IPS DF 19.7 (cell line): Measurements from ENCODE around the gene TENM3.
"Not testable (repeated sequence)": the region's sequence is repeated elsewhere in the genome, so short reads cannot be mapped to it uniquely, and the experiment has no call there.

Source experiments
- DNase-seq: peaks from one replicate; pipeline ENCODE4 v3.0.0-alpha.2; 2013; ENCODE audit warnings: low read depth, low spot score

The TENM3 gene

DNA sequence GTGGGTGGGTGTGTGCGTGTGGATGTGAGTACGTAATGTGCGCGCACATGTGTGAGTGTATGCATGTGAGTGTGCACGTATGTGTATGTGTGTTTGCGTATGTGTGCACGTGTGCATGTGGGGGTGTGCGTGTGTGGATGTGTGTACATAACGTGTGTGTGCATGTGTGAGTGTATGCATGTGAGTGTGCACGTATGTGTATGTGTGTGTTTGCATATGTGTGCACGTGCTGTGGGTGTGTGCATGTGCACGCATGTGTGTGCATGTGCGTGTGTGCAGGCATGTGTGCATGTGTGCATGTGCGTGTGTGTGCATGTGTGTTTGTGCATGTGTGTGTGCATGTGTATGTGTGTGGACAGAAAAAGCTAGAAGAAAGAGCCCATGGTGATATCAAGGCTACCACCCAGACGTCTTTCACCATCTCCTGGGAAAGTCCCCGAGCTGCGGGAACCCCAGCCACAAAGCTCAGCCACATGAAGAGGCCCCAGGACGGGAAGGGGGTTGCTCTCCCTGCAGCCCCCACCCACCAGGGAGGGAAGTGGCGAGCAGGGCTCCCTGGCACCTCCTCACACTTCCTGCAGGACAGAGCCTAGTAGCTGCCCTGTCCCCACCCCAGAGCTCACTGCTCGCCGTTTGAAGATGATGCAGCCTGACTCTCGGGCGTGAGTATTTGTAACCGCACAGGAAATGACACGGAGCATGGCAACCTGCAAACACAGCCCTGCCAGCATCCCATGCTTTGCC lies 565.6 kb downstream of the TENM3 start:
- no peak for DNase-seq

DNA sequence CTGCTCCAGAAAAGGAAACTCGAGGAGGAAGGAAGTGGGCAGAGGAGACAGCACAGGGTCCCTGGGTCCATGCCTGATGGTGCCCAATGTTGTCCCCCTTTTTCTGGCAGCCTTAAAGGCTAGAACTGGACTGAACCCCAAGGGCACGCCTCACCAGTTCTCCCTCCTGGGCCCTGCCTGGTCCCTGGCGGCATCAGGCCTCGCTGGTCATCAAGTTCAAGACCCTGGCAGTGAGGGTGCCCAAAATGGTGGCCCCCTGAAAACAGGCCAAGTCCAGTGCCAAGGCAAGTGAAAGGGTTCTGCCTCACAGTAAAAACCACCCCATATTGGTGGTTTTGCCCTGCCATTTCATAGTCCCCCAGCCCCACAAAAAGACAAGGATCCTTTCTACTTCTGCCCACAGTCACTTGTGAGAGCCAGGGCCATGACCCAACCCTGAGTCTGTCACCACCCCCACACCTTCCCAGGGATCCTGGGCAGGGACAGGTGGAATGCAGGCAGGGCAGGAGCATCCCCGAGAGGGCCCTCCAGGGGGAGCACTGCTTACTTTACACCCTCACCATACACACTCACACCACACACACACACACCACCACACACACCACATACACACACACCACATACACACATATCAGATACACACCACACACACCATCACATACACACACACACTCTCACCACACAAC lies 566.4 kb downstream of the TENM3 start:
- DNase-seq: no peak

DNA sequence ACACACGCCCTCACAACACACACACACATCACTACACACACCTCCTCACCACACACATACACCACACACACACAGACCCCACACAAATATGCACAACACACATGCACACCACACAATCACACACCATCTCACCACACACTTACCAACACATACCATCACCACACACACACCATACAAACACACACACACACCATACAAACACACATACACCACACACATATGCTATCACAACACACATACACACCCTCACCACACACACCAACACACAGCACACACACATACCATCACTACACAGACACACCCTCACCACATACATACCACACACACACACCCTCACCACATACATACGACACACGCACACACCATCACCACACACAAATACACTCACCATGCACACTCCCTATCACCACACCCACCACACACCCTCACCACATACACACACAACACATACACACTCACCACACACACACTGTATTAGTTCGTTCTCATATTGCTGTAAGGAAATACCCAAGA lies 567.0 kb downstream of the TENM3 start:
- DNase-seq: no peak

DNA sequence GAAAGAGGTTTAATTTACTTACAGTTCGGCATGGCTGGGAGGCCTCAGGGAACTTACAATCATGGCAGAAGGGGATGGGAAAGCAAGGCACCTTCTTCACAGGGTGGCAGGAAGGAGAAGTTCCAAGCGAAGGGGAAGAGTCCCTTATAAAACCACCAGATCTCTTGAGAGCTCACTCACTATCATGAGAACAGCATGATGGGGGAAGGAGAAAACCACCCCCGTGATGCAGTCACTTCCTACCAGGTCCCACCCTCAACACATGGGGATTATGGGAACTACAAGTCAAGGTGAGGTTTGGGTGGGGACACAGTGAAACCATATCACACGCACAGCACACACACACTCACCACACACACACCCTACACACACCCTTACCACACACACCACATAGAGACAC lies 569.7 kb downstream of the TENM3 start:
- no peak for DNase-seq

DNA sequence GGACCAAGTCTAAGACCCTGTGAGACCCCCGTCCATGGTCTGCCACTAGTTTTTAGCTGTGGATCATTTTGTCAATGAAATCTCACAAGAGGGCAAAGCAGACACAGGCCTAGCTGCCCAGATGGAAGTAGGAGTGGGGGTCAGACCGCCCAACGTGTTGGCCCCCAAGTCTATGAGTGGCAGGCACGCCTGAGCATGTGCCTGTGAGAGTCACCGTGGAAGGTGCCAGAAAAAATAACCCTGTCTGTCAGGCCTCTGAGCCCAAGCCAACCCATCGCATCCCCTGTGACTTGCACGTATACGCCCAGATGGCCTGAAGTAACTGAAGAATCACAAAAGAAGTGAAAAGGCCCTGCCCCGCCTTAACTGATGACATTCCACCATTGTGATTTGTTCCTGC lies 570.9 kb downstream of the TENM3 start:
- not testable (repeated sequence) for DNase-seq

DNA sequence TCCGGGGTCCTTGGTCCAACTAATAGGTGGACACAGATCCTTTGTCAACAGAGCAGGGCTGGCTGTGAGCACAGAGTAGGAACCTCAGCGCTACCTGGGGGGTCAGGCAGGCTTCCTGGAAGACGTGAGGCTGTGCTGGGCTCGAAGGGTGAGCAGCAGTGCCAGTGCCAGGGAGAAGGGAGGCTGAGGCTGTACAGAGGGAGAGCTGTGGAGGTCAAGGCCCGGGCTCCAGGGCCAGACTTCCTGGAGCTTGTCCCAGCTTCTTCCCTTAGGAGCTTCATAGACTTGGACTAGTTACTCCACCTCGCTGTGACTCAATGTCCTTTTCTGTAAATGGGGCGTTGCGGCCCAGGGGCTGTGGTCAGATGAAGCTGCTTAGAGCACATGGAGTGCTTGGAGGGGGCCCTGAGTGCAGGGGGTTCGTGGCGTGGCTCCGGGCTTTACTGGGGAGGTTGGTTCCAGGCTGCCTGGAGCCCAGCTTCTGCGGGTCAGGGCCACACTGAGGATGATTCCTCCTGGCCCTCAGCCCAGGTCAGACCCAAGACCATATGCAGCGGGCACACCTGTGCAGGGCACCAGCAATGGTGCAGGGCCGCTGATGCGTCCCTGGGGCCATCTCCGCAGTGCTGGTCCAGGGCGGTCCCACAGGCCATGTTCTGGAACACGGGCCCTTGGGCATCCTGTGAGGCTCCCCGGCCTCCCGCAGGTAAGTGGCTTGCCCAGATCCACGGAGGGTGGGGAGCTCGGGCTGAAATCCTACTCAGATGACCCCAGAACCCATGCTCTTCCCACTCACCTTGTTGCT lies 575.9 kb downstream of the TENM3 start:
- no peak for DNase-seq

DNA sequence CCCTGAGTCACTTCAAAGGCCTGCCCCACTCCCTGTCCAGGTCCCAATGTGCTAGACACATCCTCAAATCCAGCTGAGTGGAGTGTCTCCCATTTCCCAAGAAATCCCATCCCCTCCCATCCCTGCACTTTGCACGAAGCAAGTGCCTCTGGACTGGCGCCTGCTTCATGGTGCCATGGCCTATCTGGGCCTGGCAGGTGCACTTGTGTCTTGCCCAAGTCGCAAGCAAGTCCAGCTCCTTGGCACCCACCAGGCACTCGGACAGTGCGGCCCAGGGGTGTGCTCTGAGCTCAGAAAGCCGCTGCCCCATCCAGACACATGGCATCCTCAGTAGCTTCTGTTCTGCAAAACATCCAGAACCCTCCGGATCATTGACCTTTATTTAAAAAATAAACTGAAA lies 576.5 kb downstream of the TENM3 start:
- DNase-seq: no peak

DNA sequence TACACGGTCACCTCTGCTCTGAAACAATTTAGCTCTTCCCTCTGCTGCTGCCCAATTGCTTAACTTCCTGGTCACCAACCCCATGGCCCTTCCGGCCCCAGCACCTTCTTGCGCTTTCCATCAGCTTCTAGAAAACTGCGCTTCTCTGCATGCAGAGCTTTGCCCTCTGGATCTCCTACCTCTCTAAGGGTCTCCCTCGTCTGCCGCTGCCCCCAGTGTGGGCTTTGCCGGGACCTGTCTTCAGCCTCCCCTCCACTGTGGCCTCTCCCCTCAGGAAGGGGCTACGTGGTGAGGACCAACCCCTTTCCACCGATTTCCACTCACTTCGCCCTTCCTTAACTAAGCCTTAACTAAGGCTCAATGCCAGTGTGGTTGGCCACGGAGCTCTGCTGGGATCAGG lies 579.4 kb downstream of the TENM3 start:
- DNase-seq: no peak

DNA sequence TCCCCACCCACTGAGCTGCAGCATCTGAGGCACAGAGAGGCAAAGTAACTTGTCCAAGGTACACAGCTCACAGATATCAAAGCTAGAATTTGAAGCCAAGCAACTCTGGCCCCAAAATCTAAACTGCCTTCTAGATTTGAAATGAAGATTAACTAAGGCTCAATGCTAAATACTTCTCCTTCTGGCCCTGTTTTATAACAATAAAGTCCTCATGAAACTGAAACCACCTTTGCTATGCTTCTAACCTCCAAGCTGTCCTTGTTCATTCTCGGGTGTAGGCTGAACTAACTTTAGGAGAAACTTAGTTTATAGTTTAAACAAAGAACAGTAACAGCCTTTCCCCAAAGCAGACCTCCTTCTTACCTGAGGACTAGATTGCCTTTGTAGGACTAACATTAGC lies 580.4 kb downstream of the TENM3 start:
- DNase-seq: no peak

DNA sequence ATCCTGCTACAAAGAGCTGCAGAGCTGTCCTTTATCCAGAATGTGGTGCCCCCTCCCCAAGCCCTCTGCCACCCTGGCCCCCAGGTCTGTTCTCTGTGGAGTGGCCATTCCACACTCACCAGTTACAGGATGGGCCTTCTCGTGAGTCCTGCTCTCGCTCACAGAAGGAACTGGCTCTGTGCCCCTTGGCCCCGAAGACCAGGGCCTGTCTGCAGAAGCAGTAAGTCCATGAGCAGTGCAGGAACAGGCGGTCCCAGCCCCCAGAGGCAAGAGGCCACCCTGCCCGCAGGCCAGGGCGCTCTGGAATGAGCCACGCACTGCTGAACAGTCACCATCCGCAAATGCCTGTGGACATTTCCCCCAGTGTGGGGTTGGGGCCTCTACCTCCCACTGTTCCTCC lies 581.8 kb downstream of the TENM3 start:
- no peak for DNase-seq

DNA sequence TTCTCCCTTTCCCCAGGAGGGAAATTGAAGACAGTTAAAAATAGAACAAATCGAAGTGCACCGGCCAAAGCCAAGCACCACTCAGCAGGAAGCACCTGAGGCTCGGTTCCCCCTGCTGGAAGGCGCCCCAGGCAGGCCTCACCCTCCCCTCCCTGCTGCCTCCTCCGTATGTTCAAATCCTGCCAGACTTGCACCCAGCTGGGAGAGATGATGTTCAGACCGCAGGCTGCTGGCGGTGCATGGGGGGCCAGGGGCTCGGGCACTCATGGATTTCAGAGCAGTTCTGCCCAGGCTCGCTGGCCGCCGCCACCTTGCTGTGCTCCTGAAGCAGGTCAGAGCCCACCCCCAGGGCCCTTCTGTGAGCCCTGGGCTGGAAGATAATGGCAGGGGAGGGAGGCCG lies 582.6 kb downstream of the TENM3 start:
- DNase-seq: no peak

DNA sequence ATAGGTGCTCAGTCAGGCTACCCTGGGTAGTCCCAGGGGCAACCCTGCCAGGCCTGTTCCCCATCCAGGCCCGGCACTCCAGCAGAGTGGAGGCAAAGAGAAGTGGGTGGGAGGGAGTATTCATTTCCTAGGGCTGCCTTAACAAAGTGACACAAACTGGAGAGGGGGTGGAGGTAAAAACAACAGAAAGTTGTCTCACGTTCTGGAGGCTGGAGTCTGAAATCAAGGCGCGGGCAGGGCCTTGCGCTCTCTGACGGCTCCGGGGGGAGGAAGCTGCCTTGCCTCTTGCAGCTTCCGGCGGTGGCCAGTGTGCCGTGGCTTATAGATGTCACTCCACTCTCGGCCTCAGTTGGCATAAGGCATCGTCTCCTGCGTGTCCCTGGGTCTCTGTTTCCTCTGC lies 583.2 kb downstream of the TENM3 start:
- no peak for DNase-seq

DNA sequence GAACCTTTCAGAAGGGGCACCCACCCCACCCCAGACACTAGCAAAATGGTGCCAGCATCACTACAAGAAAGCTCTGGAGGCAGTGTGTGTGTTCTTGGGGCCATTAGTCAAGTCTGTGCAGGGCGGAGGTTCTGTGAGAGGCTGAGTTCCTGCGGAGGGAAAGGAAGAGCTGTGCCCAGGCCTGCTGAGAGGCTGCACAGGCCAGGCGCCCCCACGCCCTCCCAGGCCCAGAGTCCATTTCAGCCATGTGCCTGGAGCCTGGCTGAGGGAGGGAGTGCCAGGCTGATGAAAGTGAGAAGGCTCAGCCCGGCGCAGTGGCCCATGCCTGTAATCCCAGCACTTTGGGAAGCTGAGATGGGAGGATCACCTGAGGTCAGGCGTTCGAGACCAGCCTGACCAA lies 584.0 kb downstream of the TENM3 start:
- no peak for DNase-seq

DNA sequence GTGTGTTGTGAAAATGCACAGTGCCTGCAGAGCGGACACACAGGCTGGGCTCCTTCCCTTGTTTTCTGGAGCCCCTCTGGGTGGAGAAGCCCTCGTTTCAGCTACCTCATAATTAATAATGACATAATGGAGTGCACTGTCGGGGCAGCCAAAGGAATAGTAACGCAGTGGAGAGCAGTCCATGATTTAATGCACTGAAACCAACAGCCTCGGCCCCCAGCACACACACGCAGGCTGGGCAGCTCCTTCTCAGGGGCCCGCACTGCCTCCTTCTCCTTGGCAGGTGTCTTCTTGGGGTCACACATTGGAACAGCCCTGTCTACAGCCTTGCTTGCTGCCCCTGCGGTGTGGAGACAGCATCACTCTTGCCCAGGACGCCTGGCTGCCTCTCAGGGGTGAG lies 584.8 kb downstream of the TENM3 start:
- no peak for DNase-seq

DNA sequence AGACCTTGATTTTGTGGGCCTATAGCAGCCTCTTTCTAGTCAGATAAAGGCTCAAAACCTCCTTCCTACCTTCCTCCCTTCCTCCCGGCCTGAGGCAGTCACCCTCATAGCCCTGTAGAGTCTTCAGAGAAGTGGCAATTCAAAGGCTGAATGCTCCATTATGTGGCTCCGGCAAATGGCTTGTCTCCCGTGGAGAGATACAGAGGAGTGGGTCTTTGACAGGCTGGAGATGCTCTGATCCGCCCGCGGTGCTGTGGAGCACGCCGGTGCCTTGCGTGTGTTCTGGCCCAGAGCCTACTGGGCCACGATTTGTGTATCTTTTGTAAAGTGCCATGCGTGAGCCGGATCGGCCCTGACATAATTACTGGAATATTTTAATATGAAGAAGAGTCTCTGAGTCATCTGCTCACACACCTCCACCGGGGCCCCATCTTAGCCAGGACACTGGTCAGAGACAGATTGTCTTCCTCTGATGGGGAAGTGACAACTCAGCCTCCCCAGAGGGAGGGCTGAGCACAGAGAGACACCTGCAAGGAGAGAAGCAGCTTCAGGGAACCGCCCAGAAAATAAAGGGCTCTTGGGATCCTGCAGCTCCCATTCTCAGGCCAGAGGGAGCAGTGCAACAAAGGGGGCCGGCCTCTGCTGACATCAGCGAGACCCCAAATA lies 585.3 kb downstream of the TENM3 start:
- no peak for DNase-seq

DNA sequence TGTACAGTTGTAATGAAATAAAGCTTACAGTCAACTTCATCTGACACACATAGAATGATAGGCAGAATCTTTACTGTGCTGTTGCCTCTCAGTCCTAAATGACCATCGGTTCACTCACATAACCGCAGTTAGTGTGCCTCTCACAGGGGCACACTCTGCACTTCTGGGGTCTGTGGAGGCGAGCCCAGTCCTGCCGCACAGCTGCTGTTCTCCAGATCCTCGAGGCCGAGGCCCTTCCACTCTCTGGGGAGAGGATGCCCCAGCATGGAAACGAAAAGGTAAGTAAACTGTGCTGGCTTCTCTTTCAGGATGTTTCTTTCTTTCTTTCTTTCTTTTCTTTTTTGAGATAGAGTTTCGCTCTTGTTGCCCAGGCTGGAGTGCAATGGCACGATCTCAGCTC lies 586.0 kb downstream of the TENM3 start:
- no peak for DNase-seq

DNA sequence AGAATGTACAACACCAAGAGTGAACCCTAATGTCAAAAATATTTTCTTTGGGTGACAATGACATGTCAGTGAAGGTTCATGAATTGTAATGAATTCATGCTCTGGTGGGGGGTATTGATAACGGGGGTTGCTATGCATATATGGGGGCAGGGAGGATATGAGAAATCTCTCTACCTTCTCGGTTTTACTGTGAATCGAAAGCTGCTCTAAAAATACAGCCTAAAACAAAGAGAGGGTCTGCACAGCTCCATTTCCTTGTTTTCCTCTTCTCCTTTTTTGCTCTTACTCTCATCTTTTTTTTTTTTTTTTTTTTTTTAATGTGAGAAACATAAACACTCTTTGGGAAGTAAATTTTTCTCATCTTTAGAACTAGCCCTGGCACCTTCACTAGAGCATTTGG lies 588.2 kb downstream of the TENM3 start:
- no peak for DNase-seq

DNA sequence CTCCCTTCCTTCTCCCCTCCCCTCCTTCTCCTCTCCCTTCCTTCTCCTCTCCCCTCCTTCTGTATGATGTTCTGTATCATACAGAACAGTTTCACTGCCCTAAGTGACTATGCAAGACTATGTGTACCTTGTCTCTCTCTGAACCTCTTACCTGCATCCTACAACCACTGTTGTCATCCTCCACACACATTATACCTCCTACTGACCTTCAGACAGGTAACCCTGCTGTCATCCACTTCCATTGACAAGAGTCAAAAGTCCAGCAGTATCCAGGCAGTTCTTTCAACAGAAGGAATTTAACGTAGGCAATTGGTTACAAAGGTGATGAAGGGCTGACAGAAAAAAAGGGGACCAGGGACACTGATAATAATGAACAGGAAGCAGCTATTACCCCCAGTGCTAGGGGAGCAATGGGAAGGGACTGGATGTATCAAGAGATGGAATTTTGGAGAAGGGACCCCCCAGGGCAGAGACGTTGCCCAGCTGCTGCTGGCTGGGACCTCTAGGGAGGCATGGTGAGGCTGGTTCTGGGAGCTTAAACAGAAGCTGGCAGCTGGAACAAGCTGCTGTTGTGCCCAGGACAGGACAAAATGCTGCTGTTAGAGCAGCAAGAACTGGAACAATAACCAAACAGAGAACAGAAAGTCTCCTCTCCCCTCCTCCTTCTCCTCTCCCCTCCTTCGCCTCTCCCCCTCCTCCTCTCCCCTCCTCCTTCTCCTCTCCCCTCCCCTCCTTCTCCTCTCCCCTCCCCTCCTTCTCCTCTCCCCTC lies 589.3 kb downstream of the TENM3 start:
- no peak for DNase-seq

DNA sequence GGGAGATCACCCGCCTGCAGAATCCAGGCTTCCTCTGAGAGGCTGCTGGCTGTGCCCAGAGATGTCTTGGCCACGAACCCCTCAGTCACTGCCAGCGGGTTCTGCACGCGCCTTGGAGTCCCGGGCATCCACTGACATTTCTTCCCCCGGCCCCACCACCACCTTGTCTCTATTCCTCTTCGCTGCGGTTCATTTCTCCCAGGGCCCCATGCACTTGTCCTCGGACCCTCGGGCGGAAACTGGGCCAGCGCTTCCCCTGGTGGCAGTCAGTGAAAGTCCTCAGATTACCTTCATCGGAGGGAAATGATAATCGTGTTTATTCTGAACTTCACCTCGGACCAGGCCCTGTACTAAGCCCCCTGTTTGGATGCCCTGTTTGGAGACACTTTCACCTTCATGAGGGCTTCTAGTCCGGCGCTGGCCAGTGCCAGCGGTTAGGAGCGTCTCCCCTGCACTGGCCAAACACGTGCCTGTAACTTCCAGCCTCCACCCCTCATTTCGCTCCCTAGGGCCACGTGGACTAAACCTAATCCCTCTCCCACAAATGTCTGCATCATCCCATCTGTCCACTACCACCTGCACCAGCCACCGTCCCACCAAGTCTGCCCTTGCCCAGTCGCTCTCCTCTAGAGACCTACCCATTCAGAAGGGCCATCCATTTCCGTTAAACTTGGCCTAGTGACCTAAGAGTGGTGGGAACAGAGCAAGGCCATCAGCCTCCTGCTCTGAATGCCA lies 592.0 kb downstream of the TENM3 start:
- no peak for DNase-seq

DNA sequence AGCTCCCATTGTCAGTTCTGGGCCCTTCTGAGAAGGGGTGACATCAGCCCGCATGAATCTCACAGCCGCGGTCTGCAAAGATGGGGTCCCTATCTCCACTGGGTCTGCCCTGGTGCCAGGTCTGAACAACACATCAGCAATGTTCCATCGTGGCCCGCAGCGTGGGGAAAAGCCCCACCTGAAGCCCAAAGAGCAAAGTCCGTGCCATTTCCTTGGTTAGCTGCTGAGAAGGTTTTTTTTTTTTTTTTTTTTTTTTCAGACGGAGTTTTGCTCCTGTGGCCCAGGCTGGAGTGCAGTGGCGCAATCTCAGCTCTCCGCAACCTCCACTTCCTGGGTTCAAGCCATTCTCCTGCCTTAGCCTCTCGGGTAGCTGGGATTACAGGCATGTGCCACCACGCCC lies 594.6 kb downstream of the TENM3 start:
- no peak for DNase-seq

DNA sequence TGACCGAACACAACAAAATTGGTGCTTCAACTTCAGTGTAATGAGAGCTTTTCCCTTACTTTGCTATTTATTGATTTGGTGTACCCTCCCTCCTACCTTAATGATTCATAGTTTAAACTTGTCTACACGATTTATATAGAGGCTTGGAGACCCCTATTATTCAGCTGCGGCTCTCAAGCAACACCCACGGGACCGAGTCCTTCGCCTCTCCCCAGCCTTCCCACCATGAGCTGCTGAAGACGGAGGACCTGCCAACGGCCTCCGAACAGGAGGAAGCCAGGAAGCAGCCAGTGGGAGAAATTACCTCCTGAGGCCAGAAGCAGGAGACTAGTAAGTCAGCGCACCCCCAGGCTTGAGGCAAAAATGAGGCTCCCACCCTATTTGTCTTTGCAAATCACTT lies 595.3 kb downstream of the TENM3 start:
- DNase-seq: no peak
